ENCODE measurements around the gene DYNC2LI1. TPM values are rescaled to one million over a fixed set of nuclear protein-coding genes. Genes with fewer than 3 reads are reported as not detected.

DYNC2LI1 gene
- total RNA-seq, 4 donors from 2014 or later: 19.5 to 37.3 (median 33.1) TPM

GRCh38 chr2:43837831-43838559, 64.2 kb downstream of the DYNC2LI1 start:
- Histone ChIP-seq H3K27me3 (no peaks in the 10 kb centered on the region), H3K9me3 (no peaks in the 10 kb centered on the region), H3K27ac (no peak overlapping the region), H3K36me3 (no peaks in the 10 kb centered on the region), H3K4me3 (no peak overlapping the region), H3K4me1 (no peaks in the 10 kb centered on the region)
- TF ChIP-seq EP300 (IDR thresholded peaks at IDR 0.05) (no peak), POLR2A (IDR thresholded peaks at IDR 0.05) (no peak)
- TF ChIP-seq, protein P1, sequence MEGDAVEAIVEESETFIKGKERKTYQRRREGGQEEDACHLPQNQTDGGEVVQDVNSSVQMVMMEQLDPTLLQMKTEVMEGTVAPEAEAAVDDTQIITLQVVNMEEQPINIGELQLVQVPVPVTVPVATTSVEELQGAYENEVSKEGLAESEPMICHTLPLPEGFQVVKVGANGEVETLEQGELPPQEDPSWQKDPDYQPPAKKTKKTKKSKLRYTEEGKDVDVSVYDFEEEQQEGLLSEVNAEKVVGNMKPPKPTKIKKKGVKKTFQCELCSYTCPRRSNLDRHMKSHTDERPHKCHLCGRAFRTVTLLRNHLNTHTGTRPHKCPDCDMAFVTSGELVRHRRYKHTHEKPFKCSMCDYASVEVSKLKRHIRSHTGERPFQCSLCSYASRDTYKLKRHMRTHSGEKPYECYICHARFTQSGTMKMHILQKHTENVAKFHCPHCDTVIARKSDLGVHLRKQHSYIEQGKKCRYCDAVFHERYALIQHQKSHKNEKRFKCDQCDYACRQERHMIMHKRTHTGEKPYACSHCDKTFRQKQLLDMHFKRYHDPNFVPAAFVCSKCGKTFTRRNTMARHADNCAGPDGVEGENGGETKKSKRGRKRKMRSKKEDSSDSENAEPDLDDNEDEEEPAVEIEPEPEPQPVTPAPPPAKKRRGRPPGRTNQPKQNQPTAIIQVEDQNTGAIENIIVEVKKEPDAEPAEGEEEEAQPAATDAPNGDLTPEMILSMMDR (IDR thresholded peaks at IDR 0.05): no peak
- 89 to 90% methylated on average over 21 of the region's 21 CpGs for WGBS, 2 donors
- DNase-seq (ENCODE audit: low spot score in 2 of 2): no peak

- Histone ChIP-seq H3K27ac (no peak within 1 kb of the TSS), H3K36me3 (no peaks in the 10 kb centered on the region), H3K4me3 (no peak within 1 kb of the TSS), H3K9me3 (no peaks in the 10 kb centered on the region), H3K27me3 (no peaks in the 10 kb centered on the region), H3K4me1 (no peaks in the 10 kb centered on the region)
- 85% methylated on average over 20 of the region's 20 CpGs for WGBS, 2 donors
- TF ChIP-seq, protein P1 (IDR thresholded peaks at IDR 0.05): no peak
- TF ChIP-seq EP300 (IDR thresholded peaks at IDR 0.05): no peak
- no peak for DNase-seq (ENCODE audit: low spot score in 2 of 2)
These were observed 64.9 kb downstream of the DYNC2LI1 start, which contains the start of the genes ABCG5 and ABCG8 for GRCh38 chr2:43838560-43839267. TSS of gene ABCG5 (minus strand) at chr2:43838839. CDS start at chr2:43838679, 160 bp downstream. TSS of gene ABCG8 (plus strand) at chr2:43838971. CDS start at chr2:43839054, 83 bp downstream.

DNA sequence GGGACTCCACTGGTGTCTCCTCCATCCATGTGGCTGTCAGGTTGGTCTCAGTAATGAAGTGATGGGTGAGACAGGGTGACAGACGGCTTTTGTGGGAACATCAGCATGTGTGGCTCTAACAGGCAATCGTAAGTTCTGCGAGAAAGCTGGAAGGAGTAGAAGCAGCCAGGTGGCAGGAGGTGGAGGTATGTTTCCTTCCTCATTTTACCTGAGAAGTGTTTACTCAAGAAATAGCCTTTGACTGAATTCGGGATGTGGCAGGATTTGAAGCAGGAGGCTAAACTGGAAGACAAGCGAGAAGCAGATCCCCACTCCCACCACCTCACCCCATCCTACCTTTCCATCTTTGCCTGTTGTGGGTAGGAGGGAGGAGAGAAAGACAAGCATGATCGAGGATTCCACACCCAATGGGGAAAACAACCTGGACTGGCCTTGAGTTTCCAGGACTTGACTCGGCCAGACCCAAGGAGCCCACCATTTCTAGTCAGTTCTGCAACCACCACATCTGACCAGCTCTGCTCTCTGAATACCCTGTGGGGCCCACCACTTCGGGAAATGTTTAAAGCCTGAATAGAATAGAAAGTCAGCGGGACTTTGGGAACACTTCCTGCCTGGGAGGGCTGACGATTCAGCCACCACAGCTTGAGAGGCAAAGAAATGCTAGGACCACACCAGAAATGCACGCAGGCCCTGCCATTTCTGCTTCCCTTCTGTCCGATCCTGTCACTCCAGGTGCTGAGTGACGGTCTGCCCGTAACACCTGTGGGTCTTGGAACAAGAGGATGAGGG, 66.1 kb downstream of the DYNC2LI1 start:
- no peak for DNase-seq (ENCODE audit: low spot score in 2 of 2)
- Histone ChIP-seq H3K4me3 (no peak overlapping the region), H3K27me3 (no peaks in the 10 kb centered on the region), H3K9me3 (no peaks in the 10 kb centered on the region), H3K27ac (no peak overlapping the region), H3K4me1 (no peaks in the 10 kb centered on the region), H3K36me3 (no peaks in the 10 kb centered on the region)
- 74 to 87% methylated on average over 14 of the region's 14 CpGs for WGBS, 2 donors
- TF ChIP-seq EP300 (IDR thresholded peaks at IDR 0.05) (no peak), POLR2A (IDR thresholded peaks at IDR 0.05) (no peak)
- TF ChIP-seq, protein P1 (IDR thresholded peaks at IDR 0.05): no peak

DNA sequence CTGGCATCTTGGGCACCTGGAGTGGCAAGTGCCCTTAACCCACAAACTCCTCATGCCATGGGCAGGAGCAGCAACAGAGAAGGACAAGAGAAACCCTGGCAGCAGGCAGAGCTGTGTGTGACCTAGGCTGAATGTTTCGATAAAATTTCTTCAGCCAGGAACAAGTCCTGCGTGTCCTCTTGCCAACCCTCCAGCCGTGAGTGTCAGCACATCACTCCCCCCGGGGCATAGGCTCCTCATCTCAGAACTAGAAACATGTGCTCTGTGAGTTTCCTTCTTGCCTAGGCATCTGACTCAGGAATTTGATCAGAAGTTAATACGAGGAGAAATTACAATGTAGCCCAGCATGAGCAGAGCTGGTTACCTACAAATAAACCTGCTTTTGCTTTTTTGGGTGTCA, 67.1 kb downstream of the DYNC2LI1 start:
- TF ChIP-seq, protein P1 (IDR thresholded peaks at IDR 0.05): no peak
- no peak for TF ChIP-seq POLR2A (IDR thresholded peaks at IDR 0.05)
- no peak for TF ChIP-seq EP300 (IDR thresholded peaks at IDR 0.05)
- Histone ChIP-seq H3K27me3 (no peaks in the 10 kb centered on the region), H3K36me3 (no peaks in the 10 kb centered on the region), H3K27ac (no peak overlapping the region), H3K9me3 (no peaks in the 10 kb centered on the region), H3K4me1 (no peaks in the 10 kb centered on the region), H3K4me3 (no peak overlapping the region)
- no peak for DNase-seq (ENCODE audit: low spot score in 2 of 2)
- 58 to 72% methylated on average over 5 of the region's 5 CpGs for WGBS, 2 donors

Measured in tibial nerve (tissue), 4 donors.